CD4-positive, alpha-beta memory T cell (primary cell): Measurements from ENCODE around the gene KCNE2. TPM values are rescaled to one million over a fixed set of nuclear protein-coding genes. Genes with fewer than 3 reads are reported as not detected.

Experiments
- CTCF ChIA-PET: fragments of 350-600 bp; sonication (Branson Sonifier 250); formaldehyde crosslinking; loops from one replicate; lab custom pipeline; 2021; ENCODE audit warnings: inconsistent platforms; ENCODE audit not compliant: partially characterized antibody; lab: Charles Lee
- POLR2A ChIA-PET: fragments of 350-600 bp; sonication (Branson Sonifier 250); formaldehyde crosslinking; loops from one replicate; lab custom pipeline; 2021; ENCODE audit not compliant: partially characterized antibody; lab: Charles Lee
- DNase-seq, 5 donors: peaks; one replicate each; pipeline versions ENCODE4 v3.0.0 to v3.0.0-alpha.2; 2020 to 2022; ENCODE audit warnings: mixed read lengths in 1 of 5
- H3K27ac ChIP-seq: one replicate; pipeline ENCODE4 v1.7.0; 2013; ENCODE audit warnings: low read depth, low read length
- H3K27me3 ChIP-seq: 2 replicates; pipeline ENCODE4 v1.7.0; 2013; ENCODE audit warnings: mild to moderate bottlenecking, low read length, moderate library complexity; ENCODE audit not compliant: insufficient read depth
- H3K36me3 ChIP-seq: 2 replicates; pipeline ENCODE4 v1.7.0; 2013; ENCODE audit warnings: mild to moderate bottlenecking, low read length, moderate library complexity; ENCODE audit not compliant: insufficient read depth
- H3K4me1 ChIP-seq: 2 replicates; pipeline ENCODE4 v1.7.0; 2013; ENCODE audit warnings: mild to moderate bottlenecking, low read length, moderate library complexity; ENCODE audit not compliant: insufficient read depth
- H3K4me3 ChIP-seq, 2 donors: one replicate each; pipeline ENCODE4 v1.7.0; 2013; ENCODE audit warnings: low read length in 2 of 2, mild to moderate bottlenecking in 1 of 2
- H3K9me3 ChIP-seq, 2 donors: one replicate each; pipeline ENCODE4 v1.7.0; 2013; ENCODE audit warnings: low read length in 2 of 2, control low read depth in 1 of 2; ENCODE audit not compliant: control insufficient read depth in 1 of 2
- H3K27ac Mint-ChIP-seq, 7 donors: one replicate each; pipeline ENCODE4 v1.8.0; 2020 to 2021; ENCODE audit warnings: mixed read lengths in 7 of 7, mild to moderate bottlenecking in 6 of 7, inconsistent platforms in 3 of 7, moderate library complexity in 3 of 7
- H3K27me3 Mint-ChIP-seq, 2 donors: one replicate each; pipeline ENCODE4 v1.8.0; 2020 to 2021; ENCODE audit warnings: mixed read lengths in 2 of 2
- H3K36me3 Mint-ChIP-seq, 2 donors: one replicate each; pipeline ENCODE4 v1.8.0; 2020 to 2021; ENCODE audit warnings: mixed read lengths in 2 of 2, inconsistent platforms in 1 of 2, mild to moderate bottlenecking in 1 of 2
- H3K4me1 Mint-ChIP-seq, 4 donors: one replicate each; pipeline ENCODE4 v1.8.0; 2020 to 2021; ENCODE audit warnings: mixed read lengths in 4 of 4, mild to moderate bottlenecking in 1 of 4
- H3K4me3 Mint-ChIP-seq, 8 donors: one replicate each; pipeline ENCODE4 v1.8.0; 2020 to 2021; ENCODE audit warnings: mixed read lengths in 8 of 8, mild to moderate bottlenecking in 7 of 8, moderate library complexity in 6 of 8, inconsistent platforms in 3 of 8
- H3K9me3 Mint-ChIP-seq, 8 donors: one replicate each; pipeline ENCODE4 v1.8.0; 2020 to 2021; ENCODE audit warnings: mixed read lengths in 8 of 8, mild to moderate bottlenecking in 5 of 8, inconsistent platforms in 3 of 8, moderate library complexity in 1 of 8
- intact Hi-C: fragments of 100-400 bp; cut with micrococcal nuclease; formaldehyde crosslinking; loops from one replicate; pipeline ENCODE4 v1.15.1; 2023
- polyA plus RNA-seq, 2 donors: library from polyadenylated mRNA; unstranded; fragments of 300-500 nt; fragmentation: Illumina TruSeq; gene quantifications; one replicate each; pipeline ENCODE4 v1.2.3, GENCODE V29; 2021
- total RNA-seq, 2 experiments: library from RNA; stranded (reverse); gene quantifications; one replicate each; pipeline ENCODE4 v1.2.3, GENCODE V29; 2021

Gene KCNE2
- total and polyA plus RNA-seq, 4 experiments from 2014 or later, result 0.29 to 0.63 TPM; not detected in 2

DNA sequence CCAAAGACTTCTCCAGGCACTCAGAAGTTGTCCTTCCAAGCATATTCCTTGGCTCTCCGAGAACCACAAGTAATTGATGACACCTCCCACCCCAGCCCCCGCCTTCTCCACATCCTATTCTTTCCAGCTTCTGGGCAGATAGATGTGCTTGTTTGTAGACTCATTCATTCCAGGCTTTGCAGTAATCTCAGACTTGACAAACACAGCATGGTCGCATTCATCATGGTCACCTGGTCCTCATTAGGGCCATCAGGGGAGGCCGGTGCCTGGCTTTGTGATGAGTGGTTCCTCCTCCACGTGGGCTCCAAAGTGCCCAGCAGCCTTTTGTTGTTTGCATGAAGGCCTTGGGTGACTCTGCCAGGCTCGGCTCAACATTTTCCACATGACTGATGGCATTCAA, 28.5 kb upstream of the KCNE2 start:
- no peak overlapping the region for H3K27ac Mint-ChIP-seq
- Histone ChIP-seq H3K36me3 (no peaks in the 10 kb centered on the region), H3K9me3 (no peaks in the 10 kb centered on the region), H3K4me1 (no peaks in the 10 kb centered on the region), H3K27ac (no peak overlapping the region), H3K27me3 (no peaks in the 10 kb centered on the region), H3K4me3 (no peak overlapping the region)
- POLR2A ChIA-PET, result no interaction called here
- peaks cover 3 to 4% of the 10 kb centered on the region in 2 donors for H3K27me3 Mint-ChIP-seq
- no peaks in the 10 kb centered on the region for H3K36me3 Mint-ChIP-seq
- intact Hi-C loops, result no loop called here
- CTCF ChIA-PET, result interaction anchor here (1.0 kb wide), 1 partner anchor 13 kb away, joined by 3 read pairs; no protein-coding TSS in a partner anchor
- H3K4me3 Mint-ChIP-seq, result no peak overlapping the region
- no peaks in the 10 kb centered on the region for H3K4me1 Mint-ChIP-seq
- H3K9me3 Mint-ChIP-seq, result no peaks in the 10 kb centered on the region
- DNase-seq, result no peak

DNA sequence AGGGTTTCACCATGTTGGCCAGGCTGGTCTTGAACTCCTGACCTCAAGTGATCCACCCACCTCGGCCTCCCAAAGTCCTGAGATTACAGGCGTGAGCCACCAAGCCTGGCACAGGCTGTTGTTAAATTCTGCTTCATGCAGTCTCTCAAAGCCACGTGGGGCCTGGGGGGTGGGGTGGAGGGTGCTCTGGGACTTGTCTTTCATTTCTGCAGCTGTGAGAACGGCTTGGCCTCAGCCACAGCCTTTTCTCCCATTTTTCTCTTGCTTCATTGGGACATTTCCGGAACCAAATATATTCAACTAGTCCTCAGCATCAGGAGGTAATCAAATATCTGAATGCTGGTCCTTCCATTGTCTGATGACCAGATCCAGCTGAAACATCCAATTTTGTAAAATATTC, 27.6 kb upstream of the KCNE2 start:
- POLR2A ChIA-PET, result no interaction called here
- Mint-ChIP-seq H3K4me3 (no peak overlapping the region), H3K27me3 (peaks cover 3 to 4% of the 10 kb centered on the region in 2 donors), H3K4me1 (no peaks in the 10 kb centered on the region), H3K27ac (no peak overlapping the region), H3K9me3 (no peaks in the 10 kb centered on the region), H3K36me3 (no peaks in the 10 kb centered on the region)
- Histone ChIP-seq H3K27me3 (no peaks in the 10 kb centered on the region), H3K27ac (no peak overlapping the region), H3K4me1 (no peaks in the 10 kb centered on the region), H3K36me3 (no peaks in the 10 kb centered on the region), H3K9me3 (no peaks in the 10 kb centered on the region), H3K4me3 (no peak overlapping the region)
- no peak for DNase-seq
- CTCF ChIA-PET, result interaction anchor here (1.0 to 1.3 kb wide), 2 partner anchors 12 kb away, joined by 3 to 8 read pairs; no protein-coding TSS in a partner anchor
- intact Hi-C loops, result no loop called here

DNA sequence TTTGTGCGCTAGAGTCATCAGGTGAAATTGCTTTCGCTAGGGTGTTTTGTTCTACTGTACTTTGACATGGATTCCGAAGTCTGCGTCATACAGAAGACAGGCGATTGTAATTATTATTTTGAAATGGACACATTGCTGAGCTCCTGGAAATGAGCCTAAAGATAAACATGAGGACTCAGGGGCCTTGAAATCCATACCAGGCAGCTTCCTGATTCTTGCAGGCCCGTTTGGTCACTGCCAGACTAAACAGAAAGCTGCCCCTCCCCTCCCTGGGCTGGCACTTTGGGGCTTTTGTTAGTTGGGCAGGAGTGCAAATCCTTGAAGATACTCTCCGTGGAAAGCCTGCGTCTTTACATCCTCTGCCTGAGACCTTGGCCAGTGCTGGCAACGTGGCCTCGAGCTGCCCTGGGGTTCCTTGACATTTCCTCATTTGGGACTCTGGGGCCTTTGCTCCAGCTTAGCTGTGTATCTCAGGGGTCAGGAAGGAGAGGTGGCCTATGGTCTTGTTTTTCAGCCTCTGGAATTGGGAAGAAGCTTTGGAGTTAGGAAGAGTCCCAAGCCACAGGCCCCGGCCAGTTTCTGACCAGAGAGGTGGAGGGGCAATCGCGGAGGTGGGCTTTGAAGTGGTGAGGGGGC, 26.9 kb upstream of the KCNE2 start:
- no peak overlapping the region for H3K27ac ChIP-seq
- POLR2A ChIA-PET, result no interaction called here
- H3K27ac Mint-ChIP-seq, result no peak overlapping the region
- no peaks in the 10 kb centered on the region for H3K9me3 ChIP-seq
- no peaks in the 10 kb centered on the region for H3K36me3 ChIP-seq
- no peaks in the 10 kb centered on the region for H3K27me3 ChIP-seq
- CTCF ChIA-PET, result interaction anchor here (0.7 to 1.3 kb wide), 2 partner anchors 10 to 11 kb away, joined by 3 to 8 read pairs; no protein-coding TSS in a partner anchor
- no peaks in the 10 kb centered on the region for H3K9me3 Mint-ChIP-seq
- H3K36me3 Mint-ChIP-seq, result no peaks in the 10 kb centered on the region
- intact Hi-C loops, result no loop called here
- DNase-seq, result no peak
- no peak overlapping the region for H3K4me3 ChIP-seq
- peaks cover 3 to 4% of the 10 kb centered on the region in 2 donors for H3K27me3 Mint-ChIP-seq
- H3K4me1 Mint-ChIP-seq, result no peaks in the 10 kb centered on the region
- no peak overlapping the region for H3K4me3 Mint-ChIP-seq
- H3K4me1 ChIP-seq, result no peaks in the 10 kb centered on the region

DNA sequence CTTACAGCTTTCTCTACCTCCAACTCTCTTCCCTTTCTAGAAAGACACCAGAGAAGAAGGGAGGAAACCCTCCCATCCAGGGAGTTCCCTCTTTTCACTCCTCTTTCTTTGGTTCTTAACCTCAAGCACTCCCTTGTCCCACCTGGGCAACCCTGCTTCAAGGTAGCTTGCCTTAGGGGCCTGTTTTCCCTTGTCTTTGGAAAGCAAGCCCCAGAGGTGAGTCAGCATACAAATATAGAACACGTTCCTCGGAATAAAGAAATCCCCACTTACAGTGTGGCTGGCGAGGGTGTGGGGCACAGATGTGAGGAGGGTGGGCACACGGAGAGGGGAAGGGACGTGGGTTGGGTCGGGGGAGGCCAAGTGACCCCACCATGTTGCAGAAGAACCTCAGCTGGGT, 26.1 kb upstream of the KCNE2 start:
- Histone ChIP-seq H3K27ac (no peak overlapping the region), H3K4me1 (no peaks in the 10 kb centered on the region), H3K4me3 (no peak overlapping the region), H3K27me3 (no peaks in the 10 kb centered on the region), H3K36me3 (no peaks in the 10 kb centered on the region), H3K9me3 (no peaks in the 10 kb centered on the region)
- CTCF ChIA-PET, result interaction anchor here (1.3 to 1.6 kb wide), 2 partner anchors 10 to 414 kb away, joined by 4 to 8 read pairs; no protein-coding TSS in a partner anchor
- Mint-ChIP-seq H3K27me3 (peaks cover 3 to 4% of the 10 kb centered on the region in 2 donors), H3K4me3 (no peak overlapping the region), H3K36me3 (no peaks in the 10 kb centered on the region), H3K27ac (no peak overlapping the region), H3K4me1 (no peaks in the 10 kb centered on the region), H3K9me3 (no peaks in the 10 kb centered on the region)
- POLR2A ChIA-PET, result no interaction called here
- intact Hi-C loops, result no loop called here
- DNase-seq, result no peak

DNA sequence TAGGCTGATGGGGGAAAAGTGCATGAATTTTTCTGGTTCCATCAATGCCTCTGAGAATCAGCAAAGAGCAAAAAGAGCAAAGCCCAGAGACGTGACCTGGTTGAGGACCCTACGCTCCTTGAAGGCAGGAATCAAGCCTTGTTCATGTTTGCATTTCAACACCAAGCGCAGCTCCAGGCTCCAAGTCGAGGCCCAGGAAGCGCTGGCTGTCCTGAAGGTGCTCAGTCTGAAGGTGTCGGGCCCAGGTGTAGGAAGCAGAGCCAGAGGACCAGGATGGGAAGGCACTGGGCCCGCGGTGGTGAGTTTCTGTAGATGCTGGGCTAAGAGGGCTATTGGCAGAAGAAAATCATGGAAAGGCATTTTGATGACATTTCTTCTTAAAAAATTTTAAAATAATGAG, 25.6 kb upstream of the KCNE2 start:
- DNase-seq, result no peak
- peaks cover 3 to 4% of the 10 kb centered on the region in 2 donors for H3K27me3 Mint-ChIP-seq
- no peaks in the 10 kb centered on the region for H3K9me3 Mint-ChIP-seq
- ChIA-PET POLR2A (no interaction called here), CTCF (interaction anchor here (1.6 kb wide), 1 partner anchor 414 kb away, joined by 4 read pairs; no protein-coding TSS in a partner anchor)
- Histone ChIP-seq H3K27me3 (no peaks in the 10 kb centered on the region), H3K36me3 (no peaks in the 10 kb centered on the region), H3K27ac (no peak overlapping the region), H3K9me3 (no peaks in the 10 kb centered on the region), H3K4me3 (no peak overlapping the region), H3K4me1 (no peaks in the 10 kb centered on the region)
- no peak overlapping the region for H3K27ac Mint-ChIP-seq
- H3K4me3 Mint-ChIP-seq, result no peak overlapping the region
- H3K4me1 Mint-ChIP-seq, result no peaks in the 10 kb centered on the region
- H3K36me3 Mint-ChIP-seq, result no peaks in the 10 kb centered on the region
- intact Hi-C loops, result no loop called here

DNA sequence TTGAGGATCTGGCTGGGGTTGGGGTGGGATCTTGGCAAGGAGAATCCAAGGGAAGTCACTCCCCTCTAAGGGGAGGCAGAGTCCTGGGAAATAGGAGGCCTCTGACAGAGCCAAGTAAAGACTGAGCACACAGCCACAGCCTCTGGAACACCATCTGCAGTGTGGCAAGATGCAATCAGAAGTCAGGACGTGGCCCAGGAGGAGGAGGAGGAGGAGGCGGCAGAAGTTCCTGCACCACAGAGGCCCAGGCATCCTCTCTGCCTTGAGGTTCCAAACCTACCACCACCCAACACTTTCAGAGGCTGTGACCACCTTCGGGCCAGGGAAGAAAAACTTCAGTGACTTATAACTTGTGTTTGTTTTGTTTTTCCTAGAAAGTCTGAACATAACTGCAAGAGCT, 23.7 kb upstream of the KCNE2 start:
- H3K9me3 Mint-ChIP-seq, result no peaks in the 10 kb centered on the region
- no peaks in the 10 kb centered on the region for H3K4me1 Mint-ChIP-seq
- H3K9me3 ChIP-seq, result no peaks in the 10 kb centered on the region
- no peak overlapping the region for H3K27ac ChIP-seq
- H3K36me3 Mint-ChIP-seq, result no peaks in the 10 kb centered on the region
- H3K36me3 ChIP-seq, result no peaks in the 10 kb centered on the region
- ChIA-PET POLR2A (no interaction called here), CTCF (interaction anchor here (0.9 to 1.4 kb wide), 2 partner anchors 8 to 416 kb away, joined by 3 read pairs; no protein-coding TSS in a partner anchor)
- no peaks in the 10 kb centered on the region for H3K4me1 ChIP-seq
- H3K27me3 Mint-ChIP-seq, result peaks cover 3 to 4% of the 10 kb centered on the region in 2 donors
- no peak overlapping the region for H3K4me3 Mint-ChIP-seq
- no peak overlapping the region for H3K4me3 ChIP-seq
- no peak for DNase-seq
- no peaks in the 10 kb centered on the region for H3K27me3 ChIP-seq
- intact Hi-C loops, result no loop called here
- no peak overlapping the region for H3K27ac Mint-ChIP-seq

GRCh38 chr21:34342476-34342875, 21.3 kb upstream of the KCNE2 start:
- Mint-ChIP-seq H3K36me3 (no peaks in the 10 kb centered on the region), H3K27me3 (peaks cover 3 to 4% of the 10 kb centered on the region in 2 donors), H3K27ac (no peak overlapping the region), H3K4me1 (no peaks in the 10 kb centered on the region), H3K4me3 (no peak overlapping the region), H3K9me3 (no peaks in the 10 kb centered on the region)
- intact Hi-C loops, result no loop called here
- no peak overlapping the region for H3K4me3 ChIP-seq
- no peaks in the 10 kb centered on the region for H3K36me3 ChIP-seq
- no peak overlapping the region for H3K27ac ChIP-seq
- no peaks in the 10 kb centered on the region for H3K4me1 ChIP-seq
- no peaks in the 10 kb centered on the region for H3K27me3 ChIP-seq
- CTCF ChIA-PET, result interaction anchor here (1.4 to 15.7 kb wide), 3 partner anchors 8 to 419 kb away, joined by 6 to 335 read pairs (median 7); no protein-coding TSS in a partner anchor
- no peaks in the 10 kb centered on the region for H3K9me3 ChIP-seq
- POLR2A ChIA-PET, result no interaction called here
- DNase-seq, result no peak
